ENCODE results near the gene C1D.

C1D gene

GRCh38 chr2:68018727-68019126 lies 44.1 kb downstream of the C1D start:
- no peak for DNase-seq (ENCODE audit: low read depth)
- TF ChIP-seq, protein P1, sequence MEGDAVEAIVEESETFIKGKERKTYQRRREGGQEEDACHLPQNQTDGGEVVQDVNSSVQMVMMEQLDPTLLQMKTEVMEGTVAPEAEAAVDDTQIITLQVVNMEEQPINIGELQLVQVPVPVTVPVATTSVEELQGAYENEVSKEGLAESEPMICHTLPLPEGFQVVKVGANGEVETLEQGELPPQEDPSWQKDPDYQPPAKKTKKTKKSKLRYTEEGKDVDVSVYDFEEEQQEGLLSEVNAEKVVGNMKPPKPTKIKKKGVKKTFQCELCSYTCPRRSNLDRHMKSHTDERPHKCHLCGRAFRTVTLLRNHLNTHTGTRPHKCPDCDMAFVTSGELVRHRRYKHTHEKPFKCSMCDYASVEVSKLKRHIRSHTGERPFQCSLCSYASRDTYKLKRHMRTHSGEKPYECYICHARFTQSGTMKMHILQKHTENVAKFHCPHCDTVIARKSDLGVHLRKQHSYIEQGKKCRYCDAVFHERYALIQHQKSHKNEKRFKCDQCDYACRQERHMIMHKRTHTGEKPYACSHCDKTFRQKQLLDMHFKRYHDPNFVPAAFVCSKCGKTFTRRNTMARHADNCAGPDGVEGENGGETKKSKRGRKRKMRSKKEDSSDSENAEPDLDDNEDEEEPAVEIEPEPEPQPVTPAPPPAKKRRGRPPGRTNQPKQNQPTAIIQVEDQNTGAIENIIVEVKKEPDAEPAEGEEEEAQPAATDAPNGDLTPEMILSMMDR (IDR thresholded peaks at IDR 0.05; ENCODE audit: low read length, missing control alignments) = no peak
- no peak overlapping the region for H3K4me3 ChIP-seq (replicated peaks; ENCODE audit: low read depth, low read length)

DNA sequence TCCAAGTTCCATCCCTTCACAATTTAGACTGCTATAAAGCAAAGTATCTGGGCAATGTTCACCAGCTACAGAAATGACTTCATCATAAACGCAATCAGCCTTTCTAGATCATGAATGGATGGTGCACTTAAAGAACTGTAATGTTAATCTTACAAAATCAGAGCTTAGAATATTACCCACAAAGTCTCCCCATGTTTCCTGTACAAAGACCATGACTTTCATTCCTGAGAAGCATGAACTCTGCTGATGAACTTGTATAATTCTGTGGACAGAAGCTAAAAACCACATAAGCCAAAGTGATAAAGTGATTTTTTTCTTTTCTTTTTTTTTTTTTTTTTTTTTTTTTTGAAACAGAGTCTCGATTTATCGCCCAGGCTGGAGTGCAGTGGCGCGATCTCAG lies 53.3 kb downstream of the C1D start:
- TF ChIP-seq, protein P1 (IDR thresholded peaks at IDR 0.05; ENCODE audit: low read length, missing control alignments) = no peak

GRCh38 chr2:68000170-68000825 lies 62.5 kb downstream of the C1D start:
- no peak for DNase-seq (ENCODE audit: low read depth)
- TF ChIP-seq, protein P1 (IDR thresholded peaks at IDR 0.05; ENCODE audit: low read length, missing control alignments) = no peak
- H3K4me3 ChIP-seq (replicated peaks; ENCODE audit: low read depth, low read length) = no peak overlapping the region

More for the DNA sequence above, 53.3 kb downstream of the C1D start:
- no peak overlapping the region for H3K4me3 ChIP-seq (replicated peaks; ENCODE audit: low read depth, low read length)
- DNase-seq (ENCODE audit: low read depth) = no peak

GRCh38 chr2:67999332-67999731 lies 63.5 kb downstream of the C1D start:
- DNase-seq (ENCODE audit: low read depth) = no peak
- H3K4me3 ChIP-seq (replicated peaks; ENCODE audit: low read depth, low read length) = no peak overlapping the region
- TF ChIP-seq, protein P1 (IDR thresholded peaks at IDR 0.05; ENCODE audit: low read length, missing control alignments) = no peak

GRCh38 chr2:67997903-67998302 lies 64.9 kb downstream of the C1D start:
- no peak for DNase-seq (ENCODE audit: low read depth)
- no peak overlapping the region for H3K4me3 ChIP-seq (replicated peaks; ENCODE audit: low read depth, low read length)
- TF ChIP-seq, protein P1 (IDR thresholded peaks at IDR 0.05; ENCODE audit: low read length, missing control alignments) = no peak

DNA sequence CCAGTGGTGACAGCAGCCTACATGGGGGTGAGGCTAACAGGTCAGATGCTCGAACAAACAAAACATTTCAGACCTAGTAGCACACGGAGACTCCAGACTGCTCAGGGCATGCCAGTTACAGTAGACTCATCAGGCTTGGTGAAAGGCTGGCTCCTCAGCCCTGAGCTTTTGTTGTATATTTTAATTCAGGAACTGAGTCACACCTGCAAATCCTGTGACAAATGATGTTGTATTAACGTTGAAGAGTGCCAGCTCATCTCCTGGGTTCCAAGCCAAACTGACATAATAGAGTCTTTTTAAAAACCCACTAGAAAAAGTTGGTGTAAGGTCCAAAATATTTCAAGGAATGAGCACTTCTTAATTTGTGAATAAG lies 65.3 kb downstream of the C1D start:
- TF ChIP-seq, protein P1 (IDR thresholded peaks at IDR 0.05; ENCODE audit: low read length, missing control alignments) = no peak
- peak; percentile 34 for DNase-seq (ENCODE audit: low read depth)
- H3K4me3 ChIP-seq (replicated peaks; ENCODE audit: low read depth, low read length) = no peak overlapping the region

Data from fibroblast of pulmonary artery (primary cell).